Esophagus (tissue), 2 donors: ENCODE data around the gene PTAFR. TPM values are rescaled to one million over a fixed set of nuclear protein-coding genes. Genes with fewer than 3 reads are reported as not detected.
A peak's percentile ranks its signal among the peaks of the same experiment; 100 is the strongest.

ENCODE experiments used
- H3K27ac ChIP-seq, 2 donors: one replicate each; pipeline ENCODE4 v1.5.1; 2013; ENCODE audit warnings: low read depth in 2 of 2, mild to moderate bottlenecking in 2 of 2, inconsistent platforms in 1 of 2, low read length in 1 of 2, moderate library complexity in 1 of 2
- H3K27me3 ChIP-seq, 2 donors: one replicate each; pipeline ENCODE4 v1.6.1; 2013; ENCODE audit warnings: low read length in 2 of 2, control low read depth in 1 of 2, mild to moderate bottlenecking in 1 of 2; ENCODE audit not compliant: insufficient read depth in 2 of 2, control insufficient read depth in 1 of 2
- H3K36me3 ChIP-seq, 2 donors: one replicate each; pipeline ENCODE4 v1.6.1; 2013; ENCODE audit warnings: low read length in 1 of 2; ENCODE audit not compliant: control insufficient read depth in 2 of 2, insufficient read depth in 2 of 2
- H3K4me1 ChIP-seq, 2 donors: one replicate each; pipeline ENCODE4 v1.6.1; 2013; ENCODE audit warnings: low read length in 1 of 2; ENCODE audit not compliant: control insufficient read depth in 2 of 2, insufficient read depth in 2 of 2
- H3K4me3 ChIP-seq, 2 donors: one replicate each; pipeline ENCODE4 v1.5.1; 2013; ENCODE audit warnings: low read length in 2 of 2, mild to moderate bottlenecking in 2 of 2, low read depth in 1 of 2, moderate library complexity in 1 of 2
- H3K9me3 ChIP-seq, 2 donors: one replicate each; pipeline ENCODE4 v1.6.1; 2013; ENCODE audit warnings: mild to moderate bottlenecking in 2 of 2, low read depth in 1 of 2, low read length in 1 of 2, moderate library complexity in 1 of 2; ENCODE audit not compliant: control insufficient read depth in 2 of 2, insufficient read depth in 1 of 2
- whole genome bisulfite sequencing, 2 donors: extraction: QIAGEN DNeasy Blood & Tissue Kit; methylation state at CpG; one replicate each; pipeline ENCODE4 v1.1.7; 2013; 5-methylcytosine and 5-hydroxymethylcytosine counted together
- polyA plus RNA-seq, 2 donors: library from polyadenylated mRNA; stranded (reverse); fragments of 200-250 nt; gene quantifications; one replicate each; pipeline ENCODE4 v1.2.3, GENCODE V29; 2013
- donor health status: healthy with polysubstance abuse.
- donor health status: Bipolar disorder and iron deficiency.

PTAFR gene
- polyA plus RNA-seq, 2 donors = 2.4 to 3.1 TPM

DNA sequence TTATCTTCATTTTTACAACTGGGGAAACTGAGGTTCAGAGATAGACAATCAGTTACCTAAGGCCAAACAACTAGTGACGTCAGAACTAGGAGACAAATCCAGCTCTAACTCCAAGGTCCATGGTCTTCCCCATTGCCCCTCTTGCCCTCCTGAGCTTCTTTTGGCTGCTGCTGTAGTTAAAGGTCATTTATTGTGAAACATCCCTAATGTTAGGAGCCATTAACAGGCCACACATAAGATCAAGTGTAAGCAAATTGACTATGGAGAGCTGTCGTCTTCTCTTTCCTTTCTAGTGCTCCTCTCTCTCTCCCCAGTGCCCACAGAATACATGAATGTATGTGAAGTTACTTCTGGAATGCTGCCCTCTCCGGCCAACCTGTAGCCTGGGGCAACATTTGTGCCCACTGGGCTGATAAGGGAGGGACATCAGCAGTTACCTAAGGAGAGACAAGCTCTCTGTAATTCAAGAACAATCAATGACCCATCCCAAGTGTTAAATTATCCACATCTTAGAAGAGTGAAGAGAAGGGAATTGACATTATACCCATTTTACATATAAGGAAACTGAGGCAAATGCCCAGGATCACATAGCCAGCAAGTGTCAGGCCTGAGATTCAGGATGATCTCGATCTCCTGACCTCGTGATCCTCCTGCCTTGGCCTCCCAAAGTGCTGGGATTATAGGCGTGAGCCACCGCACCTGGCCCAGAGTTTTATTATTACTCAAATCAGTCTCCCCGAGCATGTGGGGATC is 40.1 kb downstream of the PTAFR start:
- H3K4me3 ChIP-seq = no peak overlapping the region
- H3K27ac ChIP-seq = peak overlapping the region; percentile 68 to 74
- no peaks in the 10 kb centered on the region for H3K36me3 ChIP-seq
- WGBS, 2 donors = 80 to 84% methylated on average over 8 of the region's 8 CpGs
- no peaks in the 10 kb centered on the region for H3K4me1 ChIP-seq
- no peaks in the 10 kb centered on the region for H3K27me3 ChIP-seq
- no peaks in the 10 kb centered on the region for H3K9me3 ChIP-seq

DNA sequence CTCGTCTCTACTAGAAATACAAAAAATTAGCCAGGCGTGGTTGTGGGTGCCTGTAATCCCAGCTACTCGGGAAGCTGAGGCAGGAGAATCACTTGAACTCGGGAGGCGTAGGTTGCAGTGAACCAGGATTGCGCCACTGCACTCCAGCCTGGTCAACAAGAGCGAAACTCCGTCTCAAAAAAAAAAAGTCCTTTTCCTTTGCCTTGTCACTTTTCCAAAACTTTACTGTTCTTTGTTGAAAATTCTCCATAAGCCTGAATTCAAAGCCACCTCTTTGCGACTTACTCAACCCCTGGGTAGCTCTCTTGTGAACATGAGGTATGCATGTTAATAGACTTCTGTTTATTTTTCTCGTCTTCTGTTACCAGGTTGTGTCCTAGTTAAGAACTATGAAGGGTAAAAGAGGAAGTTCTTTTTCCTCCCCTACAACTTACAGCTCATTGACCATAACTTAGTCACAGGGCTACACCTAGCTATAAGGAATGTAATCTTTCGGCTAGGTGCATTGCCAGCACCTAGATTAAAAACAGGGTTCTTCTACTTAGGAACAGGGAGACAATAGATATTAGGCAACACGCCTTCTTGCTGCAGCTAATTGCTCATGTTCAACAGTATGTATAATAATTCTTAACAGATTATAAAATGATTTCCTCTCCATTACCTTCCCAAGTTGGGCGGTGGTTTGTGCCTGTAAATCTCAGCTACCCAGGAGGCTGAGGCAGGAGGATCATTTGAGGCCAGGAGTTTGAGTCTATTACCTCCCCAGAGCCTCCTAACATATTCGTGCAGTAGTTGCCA is 40.9 kb downstream of the PTAFR start:
- Histone ChIP-seq H3K4me1 (no peaks in the 10 kb centered on the region), H3K27me3 (no peaks in the 10 kb centered on the region)
- WGBS, 2 donors = 66 to 72% methylated on average over 14 of the region's 14 CpGs

DNA sequence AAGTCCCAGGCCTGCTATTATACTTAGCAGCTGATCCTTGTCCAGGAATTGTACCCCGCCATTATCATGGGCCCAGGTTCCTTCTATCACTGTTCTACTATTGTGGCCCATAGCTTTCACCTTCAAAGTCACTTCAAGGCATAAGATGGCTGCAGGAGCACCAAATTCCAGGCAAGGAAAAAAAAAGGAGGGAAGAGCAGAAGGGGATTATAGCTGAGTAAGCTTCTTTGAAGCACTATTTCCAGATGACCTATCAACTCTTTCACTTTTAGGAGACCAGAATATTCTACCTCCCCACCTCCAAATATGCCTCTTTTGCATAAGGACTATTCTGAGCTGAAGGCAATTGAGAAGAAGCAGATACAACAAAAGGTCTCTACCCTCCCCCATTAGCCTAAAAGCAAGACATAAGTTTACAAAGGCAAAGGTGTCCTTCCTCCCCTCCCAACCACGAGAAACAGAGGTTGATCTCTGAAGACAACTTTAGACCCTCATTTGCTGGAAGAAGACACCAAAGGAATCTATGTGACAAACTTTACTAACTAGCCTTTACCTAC is 41.8 kb downstream of the PTAFR start:
- H3K4me3 ChIP-seq = no peak overlapping the region
- no peaks in the 10 kb centered on the region for H3K9me3 ChIP-seq
- H3K27ac ChIP-seq = peak overlapping the region; percentile 26 to 59
- H3K27me3 ChIP-seq = no peaks in the 10 kb centered on the region
- H3K4me1 ChIP-seq = no peaks in the 10 kb centered on the region
- no peaks in the 10 kb centered on the region for H3K36me3 ChIP-seq
- WGBS, 2 donors = 91 to 93% methylated on average over 2 of the region's 2 CpGs

More for the DNA sequence above, 40.9 kb downstream of the PTAFR start:
- Histone ChIP-seq H3K4me3 (no peak overlapping the region), H3K27ac (peak overlapping the region; percentile 68 to 74), H3K36me3 (no peaks in the 10 kb centered on the region), H3K9me3 (no peaks in the 10 kb centered on the region)

DNA sequence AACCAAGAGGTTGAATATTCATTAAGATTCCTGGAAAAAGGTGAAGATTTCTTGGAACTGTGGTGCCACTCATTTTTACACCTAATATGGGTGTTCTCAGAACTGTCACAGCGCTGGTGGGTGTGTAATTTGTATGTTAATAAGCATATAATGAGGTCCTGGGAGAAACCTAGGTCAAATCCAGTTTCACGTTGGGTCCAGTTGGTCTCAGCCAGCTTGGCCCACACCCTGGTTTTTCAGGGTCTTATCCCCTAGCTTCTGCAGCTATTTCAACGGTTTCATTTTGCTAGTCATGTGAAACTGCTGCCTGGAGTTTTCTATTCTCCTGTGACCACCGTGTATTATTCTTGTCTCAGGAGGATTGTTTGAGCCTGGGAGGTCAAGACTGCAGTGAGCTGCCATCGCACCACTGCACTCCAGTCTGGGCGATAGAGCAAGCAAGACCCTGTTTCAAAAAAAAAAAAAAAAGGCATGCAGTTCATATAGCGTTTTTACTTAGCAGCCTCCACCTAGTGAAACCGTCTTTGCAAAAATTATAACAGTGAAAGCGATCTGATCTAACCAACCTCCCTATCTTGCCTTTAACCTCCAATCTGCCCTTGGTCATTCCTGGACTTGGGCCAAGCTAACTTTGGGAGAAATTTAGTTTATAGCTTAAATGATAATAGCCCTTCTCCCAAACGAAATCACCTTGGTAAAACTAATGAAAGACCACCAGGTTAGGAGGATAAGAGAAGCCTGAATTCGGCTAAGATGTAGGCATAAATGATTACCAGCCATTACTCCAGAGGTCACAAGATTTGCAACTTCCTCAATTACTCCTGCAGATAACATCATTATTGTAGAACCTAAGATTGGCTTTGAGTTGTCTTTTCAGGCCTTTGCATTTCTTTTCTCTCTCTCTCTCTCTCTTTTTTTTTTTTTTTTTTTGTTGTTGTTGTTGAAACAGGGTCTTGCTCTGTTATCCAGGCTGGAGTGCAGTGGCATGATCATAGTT is 44.0 kb downstream of the PTAFR start:
- Histone ChIP-seq H3K27me3 (no peaks in the 10 kb centered on the region), H3K4me1 (peaks cover 0 to 3% of the 10 kb centered on the region in 2 donors), H3K9me3 (no peaks in the 10 kb centered on the region), H3K4me3 (no peak overlapping the region), H3K36me3 (no peaks in the 10 kb centered on the region), H3K27ac (peak overlapping the region in 1 of 2 donors; percentile 0)
- 81 to 83% methylated on average over 11 of the region's 11 CpGs for WGBS, 2 donors

DNA sequence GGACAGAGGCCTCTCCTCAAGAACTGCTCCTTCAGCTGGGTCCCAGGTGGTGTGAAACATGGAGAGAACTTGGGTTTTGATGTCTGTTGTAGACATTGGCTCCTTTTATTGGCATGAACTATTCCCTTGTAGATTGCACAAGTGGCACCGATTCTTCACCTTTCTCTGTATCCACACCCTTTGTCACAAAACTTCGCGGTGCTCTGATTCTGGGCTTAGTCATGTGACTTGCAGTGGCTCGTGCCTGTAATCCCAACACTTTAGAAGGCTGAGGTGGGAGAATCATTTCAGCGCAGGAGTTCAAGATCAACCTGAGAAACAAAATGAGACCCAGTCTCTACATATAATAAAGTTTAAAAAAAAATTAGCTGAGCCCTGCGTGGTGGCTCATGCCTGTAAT is 45.6 kb downstream of the PTAFR start:
- 63 to 65% methylated on average over 6 of the region's 6 CpGs for WGBS, 2 donors
- Histone ChIP-seq H3K4me1 (peaks cover 0 to 3% of the 10 kb centered on the region in 2 donors), H3K9me3 (no peaks in the 10 kb centered on the region), H3K4me3 (no peak overlapping the region), H3K36me3 (no peaks in the 10 kb centered on the region), H3K27ac (peak overlapping the region in 1 of 2 donors; percentile 50), H3K27me3 (no peaks in the 10 kb centered on the region)

DNA sequence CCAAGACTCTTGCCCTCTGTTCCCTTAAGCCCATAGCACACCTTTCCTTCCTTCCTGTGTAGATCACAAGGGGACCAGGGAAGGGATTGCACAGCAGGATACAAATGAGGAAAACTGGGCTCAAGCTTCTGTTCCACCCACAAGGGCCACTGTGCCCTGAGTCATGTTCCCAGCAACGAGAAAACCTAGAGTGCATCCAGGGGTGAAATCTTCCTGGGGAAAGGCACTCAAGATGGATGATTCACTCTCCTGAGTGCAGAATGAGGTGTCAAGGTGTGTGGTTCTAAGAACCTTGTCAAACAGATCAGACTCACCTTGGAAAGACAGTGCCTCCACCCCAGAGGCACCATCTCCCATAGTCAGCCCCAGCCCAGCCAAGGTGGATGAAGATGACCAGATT is 47.3 kb downstream of the PTAFR start:
- no peaks in the 10 kb centered on the region for H3K27me3 ChIP-seq
- peaks cover 0 to 3% of the 10 kb centered on the region in 2 donors for H3K4me1 ChIP-seq
- H3K27ac ChIP-seq = peak overlapping the region; percentile 50 to 92
- H3K36me3 ChIP-seq = no peaks in the 10 kb centered on the region
- 30 to 33% methylated on average over 1 of the region's 1 CpG for WGBS, 2 donors
- no peak overlapping the region for H3K4me3 ChIP-seq
- H3K9me3 ChIP-seq = no peaks in the 10 kb centered on the region

DNA sequence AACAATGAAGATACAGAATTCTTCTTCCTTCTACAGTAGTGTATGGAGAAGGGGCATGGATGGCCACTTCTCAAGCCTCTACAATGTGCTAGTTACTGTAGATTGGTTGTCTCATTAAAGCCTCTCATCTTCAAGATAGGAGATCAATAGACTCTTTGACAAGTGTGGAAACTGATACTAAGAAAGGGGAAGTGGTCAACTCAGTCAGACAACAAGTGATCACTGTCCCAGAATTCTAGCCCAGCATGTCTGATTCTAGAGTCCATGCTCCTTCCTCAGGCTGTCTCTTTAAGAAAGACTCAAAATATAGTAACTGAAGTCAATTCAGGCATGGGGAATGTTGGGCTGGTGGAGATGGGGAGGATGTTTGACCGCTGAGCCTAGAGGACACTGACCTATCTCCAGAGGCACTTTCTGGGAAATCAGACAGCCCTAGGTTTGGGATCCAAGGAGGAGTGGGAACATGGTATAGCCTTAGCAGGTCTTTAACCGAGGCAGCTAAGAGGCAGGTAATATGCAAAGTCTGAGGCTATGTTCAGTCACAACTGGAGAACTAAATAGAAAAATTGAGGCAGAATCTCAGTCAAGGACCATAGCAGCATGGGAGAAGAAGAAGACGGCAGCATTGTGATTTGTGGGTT is 48.8 kb downstream of the PTAFR start:
- Histone ChIP-seq H3K9me3 (no peaks in the 10 kb centered on the region), H3K27ac (peak overlapping the region in 1 of 2 donors; percentile 26), H3K27me3 (no peaks in the 10 kb centered on the region), H3K36me3 (no peaks in the 10 kb centered on the region), H3K4me1 (peaks cover 0 to 3% of the 10 kb centered on the region in 2 donors), H3K4me3 (no peak overlapping the region)
- 80 to 82% methylated on average over 3 of the region's 3 CpGs for WGBS, 2 donors

DNA sequence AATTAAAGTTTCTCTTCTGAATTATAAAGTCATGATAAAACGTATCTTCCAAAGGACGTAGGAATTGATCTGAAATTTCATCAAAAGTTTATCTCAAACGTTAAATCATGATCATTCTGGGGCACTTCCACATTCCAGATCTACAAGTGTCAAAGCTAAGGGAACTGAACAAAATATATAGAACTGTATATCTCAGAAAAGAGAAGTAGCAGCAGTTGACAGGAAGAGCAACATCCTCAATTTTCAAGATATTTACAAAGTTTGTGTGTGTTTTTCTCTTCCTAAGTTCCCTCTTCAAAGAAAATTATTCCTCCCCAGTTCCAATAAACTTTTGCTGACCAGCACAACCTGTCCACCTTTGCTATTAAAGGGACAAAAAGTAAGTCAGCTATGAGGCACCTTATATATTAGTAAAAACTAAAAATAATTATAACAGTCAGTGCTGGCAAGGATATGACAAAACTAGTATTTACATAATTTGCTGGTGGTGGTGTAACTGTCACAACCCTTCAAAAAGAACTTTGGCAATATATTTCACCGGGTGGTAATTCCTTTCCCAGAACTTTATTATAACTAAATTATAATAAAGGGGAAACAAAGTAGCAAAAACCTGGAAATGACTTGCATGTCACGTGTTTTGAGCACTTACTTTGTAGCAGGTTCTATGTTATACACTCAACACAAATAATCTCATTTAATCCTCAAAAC is 49.6 kb downstream of the PTAFR start:
- H3K9me3 ChIP-seq = no peaks in the 10 kb centered on the region
- H3K36me3 ChIP-seq = no peaks in the 10 kb centered on the region
- H3K4me1 ChIP-seq = peaks cover 0 to 3% of the 10 kb centered on the region in 2 donors
- no peak overlapping the region for H3K4me3 ChIP-seq
- H3K27me3 ChIP-seq = no peaks in the 10 kb centered on the region
- no peak overlapping the region for H3K27ac ChIP-seq
- 59 to 70% methylated on average over 5 of the region's 5 CpGs for WGBS, 2 donors
